Measurements from ENCODE around the gene TMBIM4.

The TMBIM4 gene

GRCh38 chr12:66140731-66141130 is 29.1 kb downstream of the TMBIM4 start:
- no peak for DNase-seq (ENCODE audit: low read depth, low spot score)

GRCh38 chr12:66139328-66139727 is 30.5 kb downstream of the TMBIM4 start:
- no peak for DNase-seq (ENCODE audit: low read depth, low spot score)

- DNase-seq (ENCODE audit: low read depth, low spot score) = no peak
Measured at GRCh38 chr12:66137937-66138336, 31.9 kb downstream of the TMBIM4 start.

GRCh38 chr12:66132408-66132807 is 37.4 kb downstream of the TMBIM4 start:
- DNase-seq (ENCODE audit: low read depth, low spot score) = peak; percentile 29

GRCh38 chr12:66131067-66131688 is 38.6 kb downstream of the TMBIM4 start:
- no peak for DNase-seq (ENCODE audit: low read depth, low spot score)

GRCh38 chr12:66130267-66131066 is 39.3 kb downstream of the TMBIM4 start, which contains the start of gene LLPH:
TSS of gene LLPH (minus strand) at chr12:66130750. CDS start at chr12:66129106, 1,644 bp downstream.
- peak; percentile 65 for DNase-seq (ENCODE audit: low read depth, low spot score)

GRCh38 chr12:66129934-66130266 is 39.9 kb downstream of the TMBIM4 start:
- DNase-seq (ENCODE audit: low read depth, low spot score) = no peak

GRCh38 chr12:66127650-66128049 is 42.1 kb downstream of the TMBIM4 start:
- no peak for DNase-seq (ENCODE audit: low read depth, low spot score)

- no peak for DNase-seq (ENCODE audit: low read depth, low spot score)
Measured at GRCh38 chr12:66120477-66120876, 49.3 kb downstream of the TMBIM4 start.

- no peak for DNase-seq (ENCODE audit: low read depth, low spot score)
Measured at GRCh38 chr12:66119870-66120241, 49.9 kb downstream of the TMBIM4 start.

- no peak for DNase-seq (ENCODE audit: low read depth, low spot score)
Measured at GRCh38 chr12:66119229-66119869, 50.4 kb downstream of the TMBIM4 start.

- no peak for DNase-seq (ENCODE audit: low read depth, low spot score)
Measured at GRCh38 chr12:66118240-66118891, 51.4 kb downstream of the TMBIM4 start.

- DNase-seq (ENCODE audit: low read depth, low spot score) = no peak
Measured at GRCh38 chr12:66117242-66117641, 52.6 kb downstream of the TMBIM4 start.

- no peak for DNase-seq (ENCODE audit: low read depth, low spot score)
Measured at GRCh38 chr12:66115071-66115600, 54.7 kb downstream of the TMBIM4 start.

- no peak for DNase-seq (ENCODE audit: low read depth, low spot score)
Measured at GRCh38 chr12:66113471-66113870, 56.3 kb downstream of the TMBIM4 start.

- DNase-seq (ENCODE audit: low read depth, low spot score) = no peak
Measured at GRCh38 chr12:66111605-66112004, 58.2 kb downstream of the TMBIM4 start.

GRCh38 chr12:66109056-66109455 is 60.7 kb downstream of the TMBIM4 start:
- DNase-seq (ENCODE audit: low read depth, low spot score) = no peak

- DNase-seq (ENCODE audit: low read depth, low spot score) = no peak
Measured at GRCh38 chr12:66108386-66108785, 61.4 kb downstream of the TMBIM4 start.

- peak; percentile 83 for DNase-seq (ENCODE audit: low read depth, low spot score)
Measured at GRCh38 chr12:66107451-66107915, 62.3 kb downstream of the TMBIM4 start.

- no peak for DNase-seq (ENCODE audit: low read depth, low spot score)
Measured at GRCh38 chr12:66103016-66103913, 66.5 kb downstream of the TMBIM4 start.

Measured in smooth muscle cell of the brain vasculature (primary cell).